RPMI7951 (cell line): ENCODE data around the gene SLC35E2B. TPM values are rescaled to one million over a fixed set of nuclear protein-coding genes. Genes with fewer than 3 reads are reported as not detected.
"Not testable (repeated sequence)": the region's sequence is repeated elsewhere in the genome, so short reads cannot be mapped to it uniquely, and the experiment has no call there.

Experiments used
- DNase-seq: peaks from one replicate; pipeline ENCODE4 v3.0.0-alpha.2; 2012; ENCODE audit warnings: low read depth
- total RNA-seq: library from RNA; depleted of rRNA; stranded (reverse); fragments of >200 nt; shearing (Covaris generic); gene quantifications from 2 replicates; pipeline ENCODE4 v1.2.3, GENCODE V29; 2014; rRNA removed

SLC35E2B gene
- total RNA-seq: 10.1 and 10.9 TPM in 2 replicates

DNA sequence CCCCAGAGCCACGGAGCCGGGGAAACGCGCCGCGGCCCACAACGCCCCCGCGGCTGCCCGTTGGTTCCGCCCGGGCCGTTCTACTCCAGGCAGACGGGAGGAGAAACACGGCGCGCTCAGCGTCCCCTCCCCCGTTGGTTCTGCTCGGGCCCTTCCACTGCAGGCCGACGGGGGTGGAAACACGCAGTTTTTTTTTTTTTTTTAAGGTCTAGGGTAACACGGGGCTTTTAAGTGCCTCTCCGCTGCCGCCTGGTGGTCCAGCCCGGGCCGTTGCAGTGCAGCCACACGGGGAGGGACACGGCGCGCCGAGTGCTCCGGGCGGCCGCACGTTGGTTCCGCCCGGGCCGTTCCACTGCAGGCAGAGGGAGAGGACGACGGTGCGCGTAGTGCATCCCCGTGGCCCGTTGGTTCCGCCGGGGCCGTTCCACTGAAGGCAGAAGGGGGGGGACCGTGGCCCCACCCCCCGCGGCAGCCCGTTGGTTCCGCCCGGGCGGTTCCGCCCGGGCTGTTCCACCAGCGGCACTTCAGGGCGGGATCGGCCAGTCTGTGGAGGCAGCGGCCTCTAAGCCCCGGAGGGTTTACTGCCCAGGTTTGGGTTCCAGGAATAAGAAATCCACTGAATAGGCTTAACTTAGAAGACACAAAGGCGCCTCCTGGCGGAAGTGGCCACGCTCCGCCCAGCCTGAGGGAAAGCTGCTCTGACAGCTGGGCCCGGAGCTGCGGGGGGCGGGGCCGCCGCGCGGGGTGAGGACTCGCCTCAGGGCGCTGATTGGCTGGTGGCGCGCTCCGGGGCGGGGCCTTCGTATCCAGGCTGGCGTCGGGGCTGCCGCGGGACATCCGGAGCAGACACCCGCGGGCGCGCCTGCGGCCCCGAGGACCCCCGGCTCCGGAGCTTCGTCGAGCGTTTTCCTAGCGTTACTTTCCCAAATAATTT is at the start of gene SLC35E2B:
Gene SLC35E2B (minus strand): TSS at position 82 of the 934 bp plus-strand sequence. CDS start 16,096 bp downstream, outside the sequence.
- peak; percentile 82 for DNase-seq

DNA sequence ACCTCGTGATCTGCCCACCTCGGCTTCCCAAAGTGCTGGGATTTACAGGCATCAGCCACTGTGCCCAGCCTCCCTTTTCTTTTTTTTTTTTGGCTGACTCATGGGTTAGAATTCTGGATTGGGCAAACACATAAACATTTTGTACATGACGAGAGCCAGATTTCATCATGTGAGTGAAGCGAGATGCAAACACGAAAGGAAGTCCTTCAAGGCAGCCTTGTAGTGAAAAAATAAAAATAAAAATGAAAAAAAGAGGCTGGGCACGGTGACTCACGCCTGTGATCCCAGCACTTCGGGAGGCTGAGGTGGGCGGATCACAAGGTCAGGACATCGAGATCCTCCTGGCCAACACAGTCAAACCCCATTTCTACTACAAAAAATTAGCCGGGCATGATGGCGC is 48.4 kb upstream of the SLC35E2B start:
- DNase-seq: peak; percentile 80

DNA sequence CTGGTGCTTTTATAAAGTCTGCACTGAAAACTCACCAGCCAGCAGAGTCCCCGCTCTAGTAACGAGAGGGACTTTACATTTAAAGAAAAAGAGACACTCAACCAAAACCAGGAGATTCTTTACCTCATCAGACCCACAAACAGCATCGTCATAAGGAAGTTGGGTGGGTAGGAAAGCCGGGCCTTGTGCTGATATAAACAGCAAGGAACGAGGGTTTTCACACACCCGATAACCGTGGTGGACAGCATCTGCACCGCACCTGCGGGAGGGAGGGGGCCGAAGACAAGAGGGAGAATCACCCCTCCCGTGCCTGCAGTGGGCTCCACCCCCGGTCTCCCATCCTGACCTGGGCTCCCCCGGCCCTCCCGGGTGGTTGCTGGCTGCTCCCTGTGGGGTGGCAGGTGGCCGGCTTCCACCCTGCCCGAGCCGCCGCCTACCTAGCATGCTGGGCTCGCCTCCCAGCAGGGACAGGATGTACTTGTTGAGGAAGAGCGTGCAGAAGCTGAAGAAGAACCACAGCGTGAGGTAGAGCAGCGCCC is 46.3 kb upstream of the SLC35E2B start:
- not testable (repeated sequence) for DNase-seq

DNA sequence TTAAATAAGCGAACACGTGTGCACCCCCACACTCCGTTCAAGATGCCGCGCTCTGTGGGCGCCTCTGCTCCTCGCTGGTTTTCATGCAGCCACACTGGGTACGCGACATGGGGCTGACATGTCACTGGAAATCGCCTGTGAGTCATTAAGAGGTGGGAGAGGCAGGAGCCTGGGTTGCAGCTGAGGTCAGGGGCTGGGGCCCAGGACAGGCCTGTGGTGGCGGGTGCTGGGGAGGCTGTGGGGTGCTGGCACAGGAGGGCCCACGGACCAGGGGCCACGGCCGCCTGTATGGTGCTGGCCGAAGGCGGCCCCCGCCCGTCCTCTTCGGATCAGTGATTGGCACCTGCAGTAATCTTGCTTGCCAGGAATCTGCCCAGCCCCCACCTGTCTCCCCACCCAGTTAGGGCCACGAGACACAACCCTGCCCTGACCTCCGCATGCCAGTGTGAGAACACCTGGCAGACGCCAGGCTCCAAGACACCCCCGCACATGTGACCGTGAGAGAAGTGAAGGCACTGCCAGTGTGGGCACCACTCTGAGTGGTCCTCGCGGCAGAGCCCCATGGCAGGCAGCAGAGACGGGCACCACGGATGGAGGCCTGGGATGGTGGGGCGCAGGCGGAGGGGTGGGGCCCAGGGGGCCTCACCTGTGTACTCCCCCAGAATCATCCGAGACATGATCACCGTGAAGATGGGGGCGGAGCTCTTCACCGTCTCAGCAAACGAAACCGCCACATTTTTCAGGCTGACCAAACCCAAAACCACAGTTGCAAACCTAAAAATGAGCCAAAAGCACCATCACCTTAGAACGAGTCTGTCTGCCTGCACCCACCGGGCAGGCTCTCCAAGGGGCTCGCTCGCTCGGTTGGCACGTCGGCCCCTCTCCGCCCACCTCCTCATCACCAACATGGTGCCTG is 45.3 kb upstream of the SLC35E2B start:
- not testable (repeated sequence) for DNase-seq

DNA sequence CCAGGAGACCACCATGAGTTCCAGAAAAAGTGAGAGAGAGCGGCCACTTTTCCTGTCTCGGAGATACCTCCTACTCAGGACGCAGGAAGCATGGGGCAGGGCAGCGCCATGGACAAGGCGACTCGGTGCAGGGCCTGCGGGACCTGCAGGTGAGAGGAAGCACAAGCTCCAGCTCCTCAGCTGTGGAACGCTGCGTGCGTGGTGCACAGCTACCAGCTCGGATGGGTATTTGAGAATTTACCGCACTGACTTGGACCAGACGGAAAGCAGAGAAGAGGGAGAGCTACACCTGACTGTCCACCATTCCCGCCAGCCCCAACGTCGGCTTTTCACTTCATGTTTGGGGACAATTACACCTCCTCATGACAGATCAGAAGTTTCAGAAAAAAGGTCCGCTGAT is 39.8 kb upstream of the SLC35E2B start:
- no peak for DNase-seq

DNA sequence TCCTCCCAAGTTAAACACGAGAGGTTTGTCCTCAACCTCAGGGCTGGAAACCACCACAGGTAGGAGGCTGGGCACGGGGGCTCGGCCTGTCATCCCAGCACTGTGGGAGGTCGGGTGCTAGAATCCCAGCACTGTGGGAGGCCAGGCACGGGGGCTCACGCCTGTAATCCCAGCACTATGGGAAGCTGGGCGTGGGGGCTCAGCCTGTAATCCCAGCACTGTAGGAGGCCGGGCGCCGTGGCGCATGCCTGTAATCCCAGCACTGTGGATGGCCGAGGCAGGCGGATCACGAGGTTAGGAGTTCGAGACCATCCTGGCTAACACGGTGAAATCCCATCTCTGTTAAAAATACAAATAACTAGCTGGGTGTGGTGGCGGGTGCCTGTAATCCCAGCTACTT is 38.3 kb upstream of the SLC35E2B start:
- DNase-seq: no peak

DNA sequence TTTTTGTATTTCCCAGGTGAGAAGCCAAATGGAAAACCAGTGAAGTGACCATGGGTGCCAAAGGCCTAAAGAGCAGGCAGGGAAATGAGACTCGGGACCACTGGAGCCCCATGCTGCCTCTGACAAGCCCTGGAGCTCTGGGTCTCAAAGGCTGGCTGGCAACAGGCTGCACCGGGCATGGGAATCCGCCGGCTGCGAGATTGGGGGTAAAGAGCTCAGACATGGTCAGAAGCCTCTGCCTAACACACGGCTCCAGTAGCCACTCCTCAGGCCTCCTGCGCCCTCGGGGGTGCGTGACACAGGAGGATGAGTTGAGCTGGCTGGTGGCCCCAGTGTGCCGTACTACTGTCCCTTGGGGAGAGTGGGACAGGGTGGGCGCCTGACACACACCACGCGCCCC is 37.6 kb upstream of the SLC35E2B start:
- DNase-seq: not testable (repeated sequence)

DNA sequence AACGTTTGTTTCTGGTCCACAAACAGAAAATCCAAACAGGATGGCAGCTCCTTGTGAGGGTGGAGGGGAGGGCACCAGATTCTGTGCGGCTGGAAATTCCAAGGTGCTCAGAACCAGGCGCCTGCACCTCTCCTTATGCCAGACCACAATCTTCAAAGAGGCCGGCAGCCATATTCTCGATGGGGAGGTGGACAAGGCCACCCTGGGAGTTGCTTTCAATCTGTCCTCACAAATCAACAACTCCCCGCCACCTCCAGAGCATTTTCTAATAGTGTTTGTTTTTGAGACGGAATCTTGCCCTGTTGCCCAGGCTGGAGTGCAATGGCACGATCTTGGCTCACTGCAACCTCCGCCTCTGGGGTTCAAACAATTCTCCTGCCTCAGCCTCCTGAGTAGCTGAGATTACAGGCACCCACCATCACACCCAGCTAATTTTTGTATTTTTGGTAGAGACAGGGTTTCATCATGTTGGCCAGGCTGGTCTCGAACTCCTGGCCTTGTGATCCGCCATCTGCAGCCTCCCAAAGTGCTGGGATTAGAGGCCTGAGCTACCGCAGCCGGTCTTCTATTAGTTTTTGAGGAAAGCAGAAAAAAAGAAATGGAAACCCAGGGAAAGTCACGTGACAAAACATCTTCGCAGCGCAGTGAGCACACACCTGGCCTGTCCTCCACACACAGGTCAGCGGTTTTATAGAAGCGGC is 36.7 kb upstream of the SLC35E2B start:
- not testable (repeated sequence) for DNase-seq

DNA sequence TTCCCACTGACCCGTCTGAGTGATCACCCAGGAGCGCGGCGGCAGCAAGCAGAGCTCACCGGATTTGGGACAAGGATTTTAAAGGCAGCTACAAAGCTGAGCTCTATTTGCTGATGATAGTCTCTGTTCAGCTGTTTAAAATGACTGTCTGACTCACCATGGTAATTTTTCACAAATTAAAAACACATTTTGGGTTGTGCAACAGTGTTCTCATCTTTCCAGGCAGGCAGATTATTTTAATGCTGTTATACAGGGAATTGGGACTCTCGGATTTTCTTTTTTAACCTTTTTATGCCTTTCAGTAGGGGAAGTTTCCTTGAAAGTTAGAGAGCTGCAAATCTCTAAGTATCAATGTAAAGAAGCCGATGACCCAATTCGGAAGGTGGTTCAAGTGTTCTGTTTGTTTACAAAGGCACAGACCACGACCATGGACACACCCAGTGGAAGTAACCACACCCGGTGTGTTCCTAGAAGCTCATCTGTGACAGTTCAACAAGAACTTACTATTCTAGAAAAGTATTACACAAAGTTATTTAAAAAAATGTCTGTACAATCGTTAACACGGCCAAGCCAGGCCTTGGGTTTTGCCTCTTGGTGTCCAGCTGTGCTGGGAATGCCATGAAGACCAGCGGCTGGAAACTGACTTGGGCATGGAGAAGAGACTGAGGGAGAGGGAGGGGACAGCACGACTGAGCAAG is 35.9 kb upstream of the SLC35E2B start:
- peak; percentile 44 for DNase-seq

DNA sequence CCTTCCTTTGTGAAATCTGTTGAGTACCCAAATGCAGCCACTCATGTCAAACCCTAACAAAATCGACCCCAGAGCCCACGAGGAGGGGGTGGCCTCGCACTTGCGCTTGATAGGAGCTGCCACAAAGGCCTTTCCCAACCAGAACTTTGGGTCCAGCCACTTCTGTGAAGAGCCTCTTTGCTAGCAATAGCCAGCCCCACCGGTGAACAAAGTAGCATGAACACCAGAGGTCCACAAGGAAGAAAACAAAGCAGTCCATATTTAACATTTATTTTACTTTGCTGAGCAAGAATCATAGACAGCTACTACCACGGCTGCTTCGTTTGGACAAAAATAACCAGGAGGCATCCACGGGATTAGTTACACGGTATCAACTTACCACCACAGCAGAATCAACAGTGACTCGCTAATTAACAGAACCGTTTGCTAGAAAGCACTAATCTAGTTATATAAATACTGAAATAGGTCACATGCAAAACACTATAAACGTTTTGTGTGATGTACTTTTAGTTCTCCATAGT is 34.6 kb upstream of the SLC35E2B start:
- DNase-seq: peak; percentile 29

DNA sequence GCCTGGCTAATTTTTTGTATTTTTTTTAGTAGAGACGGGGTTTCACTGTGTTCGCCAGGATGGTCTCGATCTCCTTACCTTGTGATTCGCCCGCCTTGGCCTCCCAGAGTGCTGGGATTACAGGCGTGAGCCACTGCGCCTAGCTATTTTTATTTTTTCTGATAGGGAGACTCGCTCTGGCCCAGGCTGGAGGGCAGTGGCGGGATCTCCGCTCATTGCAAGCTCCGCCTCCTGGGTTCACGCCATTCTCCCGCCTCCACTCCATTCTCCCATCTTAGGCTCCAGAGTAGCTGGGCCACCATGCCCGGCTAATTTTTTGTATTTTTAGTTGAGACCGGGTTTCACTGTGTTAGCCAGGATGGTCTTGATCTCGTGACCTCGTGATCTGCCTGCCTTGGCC is 33.5 kb upstream of the SLC35E2B start:
- DNase-seq: not testable (repeated sequence)

DNA sequence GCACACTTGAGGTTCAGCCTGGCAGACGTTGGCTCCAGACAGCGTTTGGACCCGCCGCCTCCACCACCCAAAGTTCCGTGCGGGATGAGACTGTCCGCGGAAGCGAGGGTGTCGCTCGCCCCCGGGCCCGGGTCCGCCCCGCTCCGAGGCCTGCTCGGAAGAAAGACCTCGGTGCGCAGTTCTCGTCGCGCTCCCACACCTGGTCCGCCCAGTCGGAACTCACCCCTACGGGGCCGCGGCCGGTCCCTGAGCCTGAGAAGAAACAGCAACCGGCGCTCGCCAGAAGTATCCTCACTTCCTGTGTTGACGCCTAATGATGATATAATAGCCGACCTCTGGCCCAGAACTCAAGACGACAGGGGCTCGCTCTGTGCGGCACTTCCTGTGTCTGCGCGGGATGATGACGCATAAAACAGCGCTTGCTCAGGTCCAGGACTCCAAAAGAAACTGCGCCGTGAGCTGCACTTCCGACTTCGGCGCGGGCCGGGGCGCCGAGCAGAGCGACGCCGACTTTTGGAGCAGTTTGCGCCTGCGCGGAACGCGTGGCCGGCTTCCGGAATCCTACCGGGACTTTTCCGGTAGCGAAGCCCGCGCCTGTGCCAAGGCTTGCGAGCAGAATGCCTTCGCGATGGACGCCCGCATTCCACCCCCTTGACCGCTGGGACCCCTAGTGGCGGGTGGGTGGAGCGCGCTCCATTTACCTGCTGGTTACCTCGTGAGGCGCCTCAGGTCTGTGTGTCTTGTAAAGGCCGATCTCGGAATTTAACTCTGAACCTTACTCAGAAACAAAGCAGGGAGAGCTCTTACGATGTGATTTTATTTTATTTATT is 31.7 kb upstream of the SLC35E2B start, which contains the start of gene CDK11A:
Gene CDK11A (minus strand): TSS at position 323 of the 830 bp plus-strand sequence. CDS start 1,539 bp downstream, outside the sequence.
- DNase-seq: peak; percentile 99

DNA sequence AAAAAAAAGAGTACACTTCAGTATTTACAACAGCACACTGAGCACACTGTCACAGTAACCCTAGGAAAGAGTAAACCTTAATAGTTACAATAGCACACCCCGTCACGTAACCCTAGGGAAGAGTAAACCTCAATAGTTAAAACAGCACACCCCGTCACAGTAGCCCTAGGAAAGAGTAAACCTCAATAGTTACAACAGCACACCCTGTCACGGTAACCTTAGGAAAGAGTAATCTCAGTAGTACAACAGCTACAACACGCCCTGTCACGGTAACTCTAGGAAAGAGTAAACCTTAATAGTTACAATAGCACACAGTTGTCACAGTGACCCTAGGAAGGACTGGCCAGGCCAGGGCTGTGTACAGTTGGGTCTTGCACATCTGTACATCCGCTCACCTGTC is 28.6 kb upstream of the SLC35E2B start:
- DNase-seq: no peak

DNA sequence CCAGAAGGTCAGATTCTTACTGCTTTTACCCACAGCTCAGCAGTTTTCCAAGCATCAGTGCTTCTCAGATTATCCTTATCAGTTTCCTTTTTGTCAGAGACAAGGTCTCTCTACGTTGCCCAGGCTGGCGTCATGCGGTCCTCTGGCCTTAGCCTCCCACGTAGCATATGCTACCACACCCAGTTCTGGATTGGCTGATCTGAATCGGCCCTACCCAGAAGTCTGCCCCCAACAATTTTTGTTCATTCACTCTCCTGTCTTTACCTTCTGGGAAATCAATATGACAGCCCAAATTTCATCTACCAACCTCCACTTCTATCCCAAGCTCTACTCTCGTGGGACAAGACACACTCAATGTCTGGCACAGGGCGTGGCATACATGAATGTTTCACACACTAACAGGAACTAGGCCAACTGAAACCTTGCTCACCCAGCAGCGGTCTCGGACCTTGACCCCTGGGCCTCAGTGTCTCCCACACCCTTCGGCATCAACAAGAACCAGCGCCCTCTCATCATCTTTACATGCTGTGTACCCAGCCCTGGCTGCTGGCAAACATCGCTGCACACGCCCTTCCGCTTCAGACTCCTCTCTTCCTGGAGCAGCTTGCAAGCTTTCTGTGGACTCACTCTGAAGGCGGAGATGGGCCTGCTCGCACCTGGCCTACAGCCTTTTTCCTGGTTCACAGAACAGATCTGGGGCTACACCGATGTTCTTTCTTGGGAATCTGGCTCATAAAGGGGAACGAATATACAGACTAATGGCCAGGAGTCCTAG is 22.7 kb upstream of the SLC35E2B start:
- DNase-seq: not testable (repeated sequence)

DNA sequence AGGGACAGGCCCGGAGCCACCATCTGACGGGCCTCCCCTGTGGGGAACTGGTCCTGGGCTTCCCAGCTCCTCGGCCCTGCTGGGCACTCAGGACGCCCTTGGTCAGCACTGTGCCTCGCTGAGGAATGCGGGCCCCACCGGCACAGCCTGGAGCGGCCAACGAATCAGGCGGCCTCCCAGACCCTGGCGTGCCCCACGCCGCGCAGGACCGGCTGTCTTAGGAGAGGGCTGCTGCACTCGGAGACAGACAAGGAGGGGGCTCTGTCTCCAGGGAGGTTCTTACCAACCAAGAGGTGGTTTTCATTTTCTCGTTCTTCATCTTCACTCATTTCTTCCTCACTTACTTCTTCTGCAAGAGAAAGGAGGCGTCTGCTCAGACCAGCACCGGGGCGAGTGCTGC is 15.3 kb upstream of the SLC35E2B start:
- DNase-seq: not testable (repeated sequence)

DNA sequence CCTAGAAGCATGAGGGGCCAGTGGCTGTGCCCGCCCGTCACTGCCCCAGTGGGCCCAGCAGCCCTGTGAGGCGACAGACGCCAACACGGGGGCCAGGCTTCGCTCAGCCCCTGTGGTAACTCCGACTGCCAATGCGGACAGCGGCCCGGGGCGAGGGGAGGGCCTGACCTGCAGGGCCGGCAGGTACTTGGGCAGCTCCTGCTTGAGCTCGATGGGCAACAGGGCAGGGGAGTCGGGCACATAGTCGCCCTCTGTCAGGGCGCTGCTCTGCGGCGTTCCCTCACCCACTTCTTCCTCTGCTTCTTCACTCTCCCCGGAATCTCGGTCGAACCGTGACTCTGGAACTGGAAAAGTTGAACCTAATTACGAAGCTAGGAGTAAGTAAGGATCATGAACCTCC is 14.6 kb upstream of the SLC35E2B start:
- not testable (repeated sequence) for DNase-seq

DNA sequence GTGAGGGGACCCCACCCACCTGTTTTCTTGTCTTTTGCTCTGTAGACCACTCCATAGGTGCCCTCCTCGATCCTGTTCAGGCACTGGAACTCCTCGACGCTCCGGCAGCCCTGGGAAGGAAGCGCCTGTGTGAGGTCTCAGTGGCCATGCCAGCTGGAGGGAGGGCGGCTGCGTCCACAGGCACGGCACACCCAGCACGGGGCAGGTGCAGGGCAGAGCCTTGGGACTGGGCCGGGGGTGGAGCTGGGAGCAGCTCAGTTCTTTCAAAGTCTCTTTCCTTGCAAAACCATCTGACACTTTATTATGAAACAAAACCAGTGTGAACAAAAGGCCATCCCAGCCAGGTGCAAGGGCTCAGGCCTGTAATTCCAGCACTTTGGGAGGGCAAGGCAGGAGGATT is 13.0 kb upstream of the SLC35E2B start:
- not testable (repeated sequence) for DNase-seq

DNA sequence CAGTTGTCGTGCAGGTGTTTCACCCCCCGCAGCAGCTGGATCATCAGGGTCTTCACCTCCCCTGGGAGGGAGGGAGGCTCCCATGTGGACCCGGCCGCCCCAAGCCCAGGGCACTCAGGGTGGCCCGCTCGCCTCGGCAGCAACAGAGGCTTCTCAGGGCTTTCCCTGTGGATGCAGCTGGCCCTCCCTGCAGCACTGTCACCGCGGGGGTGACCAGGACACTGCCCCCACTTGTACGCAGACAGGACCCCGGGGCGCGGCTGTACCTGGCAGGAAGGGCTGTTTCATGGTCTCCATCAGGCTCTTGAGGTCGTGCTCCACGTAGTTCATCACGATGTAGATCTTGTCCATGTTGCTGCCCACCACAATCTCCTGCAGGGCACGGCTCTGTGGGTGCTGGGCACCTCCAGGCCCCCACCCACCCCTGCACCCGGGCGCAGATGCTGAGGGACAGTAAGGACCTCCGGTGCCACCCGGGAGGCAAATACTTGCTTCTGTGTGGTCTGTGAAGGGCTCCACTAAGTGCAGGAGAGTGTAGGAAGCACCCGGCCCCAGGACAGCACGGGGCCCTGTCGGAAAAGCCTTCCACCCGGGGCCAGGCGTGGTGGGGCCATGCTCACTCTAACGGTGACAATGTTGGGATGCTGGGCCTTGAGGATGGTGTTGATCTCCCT is 11.8 kb upstream of the SLC35E2B start:
- not testable (repeated sequence) for DNase-seq
